HG02870 (cell line): Measurements from ENCODE around the gene PFDN1.

Source experiments
- ATAC-seq: cut with Tn5 transposase; IDR thresholded peaks from one replicate; pipeline ENCODE4 v1.9.1; 2021; ENCODE audit warnings: mild to moderate bottlenecking, moderate library complexity; ENCODE audit not compliant: unreplicated experiment

PFDN1 gene

DNA sequence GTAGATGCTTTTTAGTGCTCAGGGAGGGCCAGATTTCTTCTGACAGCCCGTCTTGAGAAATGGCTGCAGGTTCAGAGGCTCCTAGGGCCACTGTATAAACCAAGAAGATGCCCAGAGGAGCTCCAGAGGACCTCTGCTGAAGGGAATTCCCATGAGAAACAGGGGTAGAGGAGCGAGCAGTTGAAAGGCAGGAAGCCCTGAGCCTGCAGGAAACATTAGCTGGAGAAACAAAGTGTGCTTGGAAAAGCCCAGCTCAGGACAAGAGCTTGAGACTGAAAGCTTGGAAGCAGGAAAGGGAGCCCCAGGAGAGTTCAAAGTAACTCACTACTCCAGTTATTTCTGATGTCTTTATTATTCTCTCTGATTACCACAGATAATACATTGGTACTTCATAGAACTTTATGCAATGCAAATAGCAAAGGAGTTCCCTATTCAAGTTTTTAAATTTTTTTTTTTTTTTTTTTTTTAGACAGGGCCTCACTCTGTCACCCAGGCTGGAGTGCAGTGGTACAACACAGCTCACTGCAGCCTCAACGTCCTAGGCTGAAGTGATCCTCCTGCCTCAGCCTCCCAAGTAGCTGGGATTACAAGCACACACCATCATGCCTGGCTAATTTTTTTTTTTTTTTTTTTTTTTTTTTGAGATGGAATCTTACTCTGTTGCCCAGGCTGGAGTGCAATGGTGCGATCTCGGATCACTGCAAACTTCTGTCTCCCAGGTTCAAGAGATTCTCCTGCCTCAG lies 27.0 kb upstream of the PFDN1 start:
- no peak for ATAC-seq

DNA sequence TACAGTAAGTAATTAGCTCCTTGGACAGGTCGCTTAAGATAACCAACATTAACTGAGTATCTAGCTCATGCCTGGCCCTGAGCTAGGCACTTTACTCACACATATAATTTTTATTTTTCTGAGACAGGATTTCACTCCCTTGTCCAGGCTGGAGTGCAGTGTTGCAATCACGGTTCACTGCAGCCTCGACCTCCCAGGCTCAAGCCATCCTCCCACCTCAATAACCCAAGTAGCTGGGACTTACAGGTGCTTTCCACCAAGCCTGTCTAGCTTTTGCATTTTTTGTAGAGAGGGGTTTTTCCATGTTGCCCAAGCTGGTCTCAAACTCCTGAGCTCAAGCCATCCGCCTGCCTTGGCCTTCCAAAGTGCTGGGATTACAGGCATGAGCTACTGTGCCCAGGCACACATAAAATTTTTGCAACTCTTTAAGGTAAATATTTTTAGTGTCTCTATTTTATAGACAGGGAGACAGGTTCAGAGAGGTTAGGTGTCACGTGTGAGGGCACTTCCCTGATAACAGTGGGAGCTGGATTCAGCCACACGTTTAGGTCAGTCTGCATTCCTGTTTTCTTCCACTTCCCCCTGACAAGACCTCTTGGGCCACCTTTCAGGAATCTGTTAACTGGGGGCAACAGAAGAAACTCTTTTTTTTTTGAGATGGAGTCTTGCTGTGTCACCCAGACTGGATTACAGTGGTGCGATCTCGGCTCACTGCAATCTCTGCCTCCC lies 25.3 kb upstream of the PFDN1 start:
- no peak for ATAC-seq

DNA sequence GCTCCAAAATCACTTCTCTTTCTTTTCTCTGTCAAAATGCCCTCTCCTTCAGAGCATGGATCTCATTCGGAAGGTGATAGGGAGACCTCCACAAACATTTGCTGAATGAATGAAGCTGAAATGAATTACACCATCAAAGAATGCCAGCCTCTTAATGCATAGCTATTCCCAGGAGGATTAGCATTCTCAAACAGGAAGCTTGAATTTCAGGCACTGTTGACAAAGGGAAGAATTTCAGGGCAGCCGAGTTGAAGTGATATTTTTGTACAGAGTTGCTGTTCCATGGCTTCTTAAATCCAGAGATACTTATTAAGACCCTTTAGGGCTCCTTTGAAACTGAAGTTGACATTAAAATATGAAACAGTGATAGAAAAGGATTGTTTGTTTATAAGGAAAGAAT lies 24.7 kb upstream of the PFDN1 start:
- no peak for ATAC-seq

DNA sequence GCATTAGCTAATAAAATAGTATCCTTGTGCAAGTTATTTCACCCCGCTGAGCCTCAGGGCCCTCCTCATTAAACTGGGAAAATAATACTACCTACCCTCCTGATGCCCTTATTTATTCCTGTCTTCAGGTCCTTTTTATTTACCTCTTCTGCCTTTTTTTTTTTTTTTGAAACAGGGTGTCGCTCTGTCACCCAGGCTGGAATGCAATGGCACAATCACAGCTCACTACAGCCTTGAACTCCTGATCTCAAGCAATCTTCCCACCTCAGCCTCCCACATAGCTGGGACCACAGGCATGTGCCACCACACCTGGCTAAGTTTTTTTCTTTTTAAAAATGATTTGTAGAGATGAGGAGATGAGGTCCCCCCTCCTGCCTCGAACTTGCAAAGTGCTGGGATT lies 22.6 kb upstream of the PFDN1 start:
- ATAC-seq = no peak

DNA sequence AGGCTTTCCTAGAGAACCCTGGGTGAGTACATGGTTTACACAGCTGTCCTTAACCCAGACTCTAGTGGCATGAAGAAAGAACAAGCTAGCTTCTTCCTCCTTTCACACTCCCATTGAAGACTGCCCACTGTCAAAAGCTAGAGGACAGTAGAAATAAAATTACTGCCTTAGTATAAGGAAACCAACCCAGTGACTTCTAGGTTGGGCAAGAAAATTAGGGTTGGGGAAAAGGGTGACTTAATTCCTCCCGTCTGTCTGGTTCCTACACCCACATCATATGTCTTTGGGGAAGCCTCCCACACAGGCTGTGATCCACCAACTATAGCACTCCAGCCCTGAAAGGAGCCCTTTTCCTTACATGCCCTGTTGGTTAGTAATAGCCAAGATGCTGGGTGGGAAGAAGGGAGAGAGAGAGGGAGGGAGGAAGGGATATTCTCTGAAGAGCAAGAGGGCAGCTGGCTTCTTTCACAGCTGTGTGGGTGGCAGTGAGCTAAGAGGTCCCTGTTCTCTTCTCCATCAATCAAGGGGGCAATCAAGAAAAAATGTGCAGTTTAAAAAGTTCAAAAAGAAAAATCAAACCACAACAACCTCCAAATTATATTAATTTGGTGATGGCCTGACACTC lies 21.8 kb upstream of the PFDN1 start:
- no peak for ATAC-seq

DNA sequence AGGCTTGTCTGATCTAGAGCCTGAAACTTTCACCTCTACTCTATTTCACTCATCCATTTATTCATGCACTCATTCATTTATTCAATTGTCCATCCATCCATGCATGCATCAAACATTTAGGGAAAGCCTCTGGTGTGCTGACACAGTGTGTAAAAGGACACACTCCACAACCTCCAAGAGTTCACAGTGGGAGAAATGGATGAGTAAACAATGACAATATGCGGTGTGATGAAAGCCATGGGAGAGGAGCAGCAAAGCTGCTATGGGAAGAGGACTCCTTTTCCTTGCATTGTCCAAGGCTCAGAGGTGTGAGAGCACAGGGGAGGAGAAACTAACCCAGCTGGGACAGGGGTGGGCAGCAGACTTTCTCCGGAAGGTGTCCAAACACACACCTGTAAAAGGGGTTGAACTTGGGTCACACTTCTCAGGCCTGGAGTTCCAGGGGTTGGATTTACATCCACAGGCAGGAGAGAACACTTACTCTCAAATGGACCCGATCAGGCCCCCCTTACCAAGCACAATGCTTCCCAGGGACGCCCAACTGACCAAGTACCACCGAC lies 21.2 kb upstream of the PFDN1 start:
- ATAC-seq = no peak

DNA sequence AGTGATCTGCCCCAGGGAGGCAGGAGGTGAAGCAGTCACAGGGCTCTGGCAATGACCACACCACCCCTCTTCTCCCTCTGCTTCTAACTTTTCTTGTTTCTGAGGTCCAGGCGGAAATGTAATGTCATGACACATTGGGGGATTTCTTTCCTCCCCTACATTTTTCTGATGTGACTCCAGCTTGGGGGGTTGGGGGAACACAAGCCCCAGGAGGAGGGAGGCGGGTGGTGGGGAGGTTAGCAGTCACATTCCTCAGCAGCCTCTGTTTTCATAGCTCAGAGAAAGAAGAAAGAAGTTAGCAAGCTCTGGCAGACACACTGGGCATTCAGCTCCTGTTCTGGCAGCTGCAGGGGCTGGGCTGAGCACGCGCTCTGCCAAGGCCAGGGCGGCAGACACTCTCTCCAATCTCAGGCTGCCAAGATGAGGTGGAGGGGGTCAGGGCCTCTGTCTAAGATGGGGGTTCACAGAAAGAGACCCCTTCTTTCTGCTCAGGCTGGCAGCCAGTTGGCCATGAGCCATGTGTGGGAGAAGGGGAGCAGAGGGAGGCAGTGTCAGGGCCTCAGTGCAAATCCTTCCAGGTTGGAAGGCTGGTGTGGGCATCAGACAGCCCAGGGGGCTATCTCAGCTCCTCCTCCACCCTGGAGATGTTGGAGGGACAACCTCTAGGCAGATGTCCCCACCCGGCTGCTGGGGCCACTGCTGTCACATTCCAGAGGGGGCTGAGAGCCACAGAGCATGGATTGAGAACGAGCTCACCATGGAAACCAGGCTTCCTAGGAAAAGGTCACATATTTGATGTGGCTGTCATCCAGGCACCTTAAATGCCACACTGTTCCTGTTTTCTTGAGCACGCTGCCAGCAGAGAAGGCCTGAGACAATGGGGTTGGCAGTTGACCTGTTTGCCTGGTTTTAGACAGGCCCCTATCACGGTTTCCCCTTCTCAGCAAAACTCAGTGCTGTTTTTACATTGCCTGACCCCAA lies 20.1 kb upstream of the PFDN1 start:
- no peak for ATAC-seq

DNA sequence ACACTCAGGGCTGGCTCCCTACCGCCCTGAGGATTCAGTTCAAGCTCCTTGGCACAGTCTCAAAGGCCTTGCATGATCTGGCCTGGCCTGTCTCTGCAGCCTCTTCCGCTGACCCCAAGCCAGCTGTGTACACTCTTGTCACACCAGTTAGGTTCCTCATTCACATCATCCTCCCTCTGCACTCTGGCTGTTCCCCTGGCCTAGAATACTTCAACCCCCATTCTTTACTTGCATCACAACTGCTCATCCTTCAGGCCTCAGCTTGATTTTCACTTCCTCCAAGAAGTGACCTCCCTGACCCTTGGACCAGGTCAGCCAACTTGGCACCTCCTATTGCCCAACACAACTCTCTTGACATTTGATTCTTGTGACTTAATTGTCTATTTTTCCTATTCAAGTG lies 18.9 kb upstream of the PFDN1 start:
- no peak for ATAC-seq

DNA sequence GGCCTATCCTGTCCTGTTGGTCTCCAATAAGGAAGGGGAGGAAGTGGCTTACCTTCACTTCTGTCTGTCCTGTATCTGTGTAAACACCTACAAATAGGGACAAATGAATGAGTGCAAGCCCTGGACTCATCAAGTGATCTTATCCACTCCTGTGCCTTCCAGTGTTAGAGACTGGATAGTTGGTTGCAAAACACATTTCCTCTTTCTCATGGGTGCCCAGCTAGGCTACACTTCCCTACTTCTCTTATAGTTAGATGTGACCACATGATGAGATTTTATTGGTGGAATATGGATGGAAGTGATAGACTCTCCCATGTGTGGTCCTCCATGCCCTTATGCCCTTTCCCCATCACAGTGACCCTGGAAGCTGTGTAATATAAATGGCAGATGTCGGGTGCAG lies 16.9 kb upstream of the PFDN1 start:
- no peak for ATAC-seq

DNA sequence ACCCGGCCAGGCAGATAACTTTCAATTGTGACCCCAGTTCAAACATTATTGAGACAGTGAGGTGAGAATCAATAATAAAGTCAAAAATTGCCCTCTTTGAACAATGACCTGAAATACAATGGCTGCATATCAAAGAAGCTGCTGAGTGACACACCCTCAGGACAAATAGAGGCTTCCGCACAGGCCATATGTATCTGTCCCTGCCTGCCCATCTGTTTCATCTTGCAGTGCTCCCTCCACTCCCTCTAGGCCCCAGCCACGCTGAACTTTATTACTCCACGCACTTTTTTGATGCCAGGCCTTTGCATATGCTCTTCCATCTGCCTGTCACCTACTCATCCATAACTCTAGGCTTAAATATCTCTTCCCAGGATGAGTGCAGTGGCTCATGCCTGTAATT lies 15.9 kb upstream of the PFDN1 start:
- ATAC-seq = no peak

DNA sequence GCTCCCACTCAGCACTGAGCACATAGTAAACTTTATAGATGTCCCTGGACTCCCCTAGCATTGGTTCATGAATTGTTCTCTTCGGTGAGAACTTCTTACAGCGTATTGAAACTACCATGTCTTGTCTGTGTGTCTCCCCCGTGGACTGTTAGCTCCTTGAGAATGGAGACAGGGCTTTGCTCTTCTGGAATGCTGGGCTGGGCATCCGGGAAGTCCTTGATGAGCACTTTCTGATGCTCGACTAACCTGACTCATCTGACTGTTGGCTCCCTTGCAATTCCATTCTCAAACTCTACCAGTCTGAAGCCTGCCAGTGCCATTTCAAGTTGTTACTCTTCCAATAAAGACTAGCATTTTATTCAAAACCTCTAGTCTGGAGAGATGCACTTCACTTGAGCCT lies 15.0 kb upstream of the PFDN1 start:
- ATAC-seq = no peak

DNA sequence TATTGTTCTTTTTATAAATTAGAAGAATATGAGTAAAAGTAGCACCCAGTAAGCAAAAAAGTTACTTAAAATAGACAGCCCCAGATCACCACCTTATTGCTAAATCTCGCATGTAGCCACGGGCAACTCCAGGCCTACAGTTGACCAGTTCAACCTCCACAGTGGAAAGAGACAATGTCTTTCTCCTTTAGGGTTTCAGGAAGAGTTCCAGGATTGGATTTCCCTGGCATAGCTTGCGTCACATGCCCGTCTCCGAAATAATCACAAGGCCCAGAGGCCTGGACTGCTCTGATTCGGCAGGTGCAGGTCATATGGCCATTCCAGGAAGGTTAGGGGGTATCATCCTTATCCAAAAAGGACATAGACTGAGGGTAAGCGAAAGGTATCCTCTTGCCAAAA lies 9.9 kb upstream of the PFDN1 start:
- ATAC-seq = no peak

DNA sequence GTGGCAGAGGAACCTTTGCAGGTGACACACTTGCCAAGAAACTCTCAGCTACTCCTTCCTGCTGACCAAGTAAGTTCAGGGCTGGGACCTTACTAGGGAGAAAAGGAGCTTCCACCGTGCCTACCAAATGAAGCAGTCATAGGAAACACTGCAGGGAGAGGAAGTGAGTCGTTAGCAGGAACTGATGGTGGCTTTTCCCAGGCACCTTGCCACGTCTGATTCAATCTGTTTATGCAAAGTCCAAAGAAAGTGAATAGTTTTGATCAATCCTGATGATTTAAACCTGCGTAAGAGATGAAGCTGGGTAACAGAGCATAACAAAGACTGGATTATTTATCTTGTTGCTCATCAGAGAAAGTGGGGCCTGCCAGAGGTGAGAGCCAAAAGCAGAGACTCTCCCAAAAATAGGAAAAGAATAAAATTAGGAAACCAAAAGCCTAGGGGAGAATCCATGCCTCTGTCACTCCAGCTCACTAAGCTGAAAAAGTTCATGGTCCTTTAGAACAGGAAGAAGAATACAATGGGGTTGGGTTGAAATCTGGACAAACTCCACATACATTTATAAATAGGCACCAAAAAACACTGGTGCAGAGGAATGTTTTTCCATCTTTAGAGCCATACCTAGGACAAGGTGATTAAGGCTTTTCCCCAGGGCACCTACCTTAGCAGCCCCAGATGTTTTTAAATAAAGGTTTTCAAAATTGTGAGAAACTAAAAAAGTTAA lies 9.3 kb upstream of the PFDN1 start:
- no peak for ATAC-seq

DNA sequence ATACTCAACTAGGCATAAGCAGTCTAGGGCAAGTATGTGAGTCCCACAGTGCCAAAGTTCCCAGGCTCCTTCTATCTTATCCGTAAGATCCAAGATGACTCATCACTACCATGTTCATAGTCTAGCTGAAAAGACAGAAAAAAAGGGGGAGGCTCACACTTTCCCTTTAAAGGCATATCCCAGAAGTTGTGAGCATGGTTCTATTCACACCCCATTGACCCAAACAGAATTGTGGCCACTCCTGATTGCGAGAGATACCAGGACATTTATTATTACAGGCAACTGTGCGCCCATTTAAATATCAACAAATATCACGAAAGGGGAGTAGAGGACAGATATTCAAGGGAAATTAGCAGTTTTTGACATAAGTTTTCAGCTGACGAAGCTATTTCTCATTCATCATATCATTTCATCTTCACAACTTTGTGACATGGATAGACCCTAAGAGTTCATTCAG lies 8.1 kb upstream of the PFDN1 start:
- ATAC-seq = no peak

DNA sequence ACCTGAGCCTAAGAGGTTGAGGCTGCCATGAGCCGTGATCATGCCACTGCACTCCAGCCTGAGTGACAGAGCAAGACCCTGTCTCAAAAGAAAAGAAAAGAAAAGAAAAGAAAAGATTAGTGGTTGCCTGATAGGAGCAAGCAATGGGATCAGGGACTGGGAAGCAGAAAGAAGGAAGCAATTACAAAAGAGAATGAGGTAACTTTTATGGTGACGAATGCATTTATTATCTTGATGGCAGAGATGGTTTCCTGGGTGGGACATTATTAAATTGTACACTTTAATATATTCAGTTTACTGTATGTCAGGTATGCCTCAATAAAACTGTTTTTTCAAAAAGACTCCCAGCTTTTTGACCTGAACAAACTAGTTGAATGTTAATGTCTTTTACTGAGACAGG lies 7.5 kb upstream of the PFDN1 start:
- no peak for ATAC-seq

DNA sequence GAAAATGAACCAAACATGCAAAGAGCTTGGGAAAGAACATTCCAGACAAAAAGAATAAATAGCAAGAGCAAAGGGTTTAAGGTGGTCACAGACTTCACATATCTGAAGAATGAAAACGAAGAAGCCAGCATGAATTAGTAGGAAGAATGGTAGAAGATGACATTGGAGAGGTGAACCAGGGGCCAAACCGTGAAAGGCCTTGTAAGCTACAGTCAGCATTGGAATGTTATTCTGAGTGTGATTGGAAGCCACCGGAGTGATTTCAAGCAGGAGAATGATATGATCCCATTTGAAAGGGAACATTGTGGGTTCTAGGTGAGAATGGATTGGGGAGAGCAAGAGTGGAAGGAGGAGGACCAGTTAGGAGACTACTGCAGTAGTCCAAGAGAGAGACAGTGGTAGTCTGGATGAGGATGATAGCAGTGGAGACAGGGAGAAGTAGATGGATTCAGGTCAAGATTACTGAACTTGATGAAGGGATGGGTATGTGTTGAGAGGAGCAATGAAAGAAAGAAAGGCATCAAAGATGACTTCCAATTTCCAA lies 6.9 kb upstream of the PFDN1 start:
- no peak for ATAC-seq

DNA sequence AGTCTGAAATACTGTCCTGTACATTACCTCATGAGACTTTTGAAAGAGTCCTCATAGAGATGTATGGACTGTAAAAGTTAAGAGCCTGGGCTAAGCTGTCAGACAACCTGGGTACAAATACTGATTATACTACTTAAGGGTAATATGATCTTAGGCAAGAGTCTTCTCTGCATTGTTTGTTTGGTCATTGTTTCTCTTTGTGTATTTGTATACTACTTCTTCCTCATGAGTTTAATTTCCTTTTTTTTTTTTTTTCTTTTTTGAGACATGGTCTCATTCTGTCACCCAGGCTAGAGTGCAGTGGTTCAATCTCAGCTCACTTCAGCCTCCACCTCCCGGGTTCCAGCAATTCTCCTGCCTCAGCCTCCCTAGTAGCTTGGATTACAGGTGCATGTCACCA lies 2.6 kb upstream of the PFDN1 start:
- ATAC-seq = no peak

DNA sequence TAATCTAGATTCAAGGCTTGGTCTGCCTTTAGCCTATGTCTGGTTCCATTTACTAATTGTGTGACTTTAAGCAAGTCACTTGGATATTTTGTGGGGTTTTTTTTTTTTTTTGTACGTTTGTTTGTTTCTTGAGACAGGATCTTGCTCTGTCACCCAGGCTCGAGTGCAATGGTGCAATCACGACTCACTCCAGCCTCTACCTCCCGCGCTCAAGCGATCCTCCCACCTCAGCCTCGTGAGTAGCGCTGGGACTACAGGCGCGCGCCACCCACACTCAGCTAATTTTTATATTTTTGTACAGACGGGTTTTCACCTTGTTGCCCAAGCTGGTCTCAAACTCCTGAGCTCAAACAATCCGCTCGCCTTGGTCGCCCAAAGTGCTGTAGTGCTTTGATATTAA lies 1.1 kb upstream of the PFDN1 start:
- no peak for ATAC-seq

DNA sequence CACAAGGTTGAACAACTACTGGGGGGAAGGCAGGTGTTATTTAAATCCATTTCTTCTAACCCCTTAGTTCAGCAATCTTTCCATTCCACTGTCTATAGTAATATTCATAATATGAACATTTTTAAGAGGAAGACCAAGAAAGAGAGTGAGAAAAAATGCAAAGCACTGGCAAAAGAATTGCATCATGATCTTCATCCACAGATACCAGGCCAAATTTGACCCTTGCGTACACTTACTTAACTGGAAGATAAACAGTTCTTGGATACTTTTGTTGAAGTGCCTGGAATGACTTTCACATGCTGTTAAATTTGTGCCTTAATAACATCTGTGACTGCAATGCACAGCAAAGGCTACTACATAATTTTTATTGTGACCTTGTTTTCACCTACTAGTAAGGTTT lies 1.8 kb downstream of the PFDN1 start:
- no peak for ATAC-seq

DNA sequence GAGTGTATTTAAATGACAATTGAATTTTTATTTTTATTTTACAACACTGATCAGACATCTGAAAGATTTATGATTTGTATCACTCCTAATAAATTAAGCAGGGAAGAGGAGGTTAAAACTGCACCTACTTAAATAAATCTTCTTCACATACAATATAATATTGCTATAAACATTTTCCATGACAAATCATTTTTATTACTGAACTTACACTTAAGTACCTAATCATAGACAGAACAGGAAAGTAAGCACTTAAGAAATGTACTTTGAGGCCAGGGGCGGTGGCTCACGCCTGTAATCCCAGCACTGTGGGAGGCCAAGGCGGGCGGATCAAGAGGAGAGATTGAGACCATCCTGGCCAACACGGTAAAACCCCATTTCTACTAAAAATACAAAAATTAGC lies 3.8 kb downstream of the PFDN1 start:
- ATAC-seq = no peak
